Left lung (tissue), 10 donors: Measurements from ENCODE around the gene C17orf113. TPM values are rescaled to one million over a fixed set of nuclear protein-coding genes. Genes with fewer than 3 reads are reported as not detected.

Experiments
- ATAC-seq: fragments of 200-7000 bp; cut with Tn5 transposase; one replicate; pipeline ENCODE4 v1.9.1; 2020; ENCODE audit warnings: moderate library complexity
- DNase-seq, 4 donors: peaks; one replicate each; pipeline ENCODE4 v3.0.0-alpha.2; 2013 to 2020
- H3K27ac ChIP-seq, 2 donors: fragments of 200-600 bp; sonication (generic) in 1 of 2; one replicate each; pipeline versions ENCODE4 v1.5.0 to v1.8.0; 2020 to 2021
- H3K27me3 ChIP-seq, 2 donors: fragments of 200-600 bp; sonication (generic) in 1 of 2; one replicate each; pipeline versions ENCODE4 v1.5.0 to v1.8.0; 2020 to 2021
- H3K36me3 ChIP-seq, 2 donors: fragments of 200-600 bp; sonication (generic) in 1 of 2; one replicate each; pipeline versions ENCODE4 v1.5.0 to v1.8.0; 2020 to 2021
- H3K4me1 ChIP-seq, 2 donors: fragments of 200-600 bp; one replicate each; pipeline ENCODE4 v1.8.0; 2021
- H3K4me3 ChIP-seq, 2 donors: fragments of 200-600 bp; sonication (generic) in 1 of 2; one replicate each; pipeline versions ENCODE4 v1.5.0 to v1.8.0; 2020 to 2021; ENCODE audit warnings: mild to moderate bottlenecking in 1 of 2
- H3K9me3 ChIP-seq, 2 donors: fragments of 200-600 bp; sonication (generic) in 1 of 2; one replicate each; pipeline versions ENCODE4 v1.5.0 to v1.8.0; 2020 to 2021
- CTCF ChIP-seq, 2 donors: fragments of 200-600 bp; sonication (generic) in 1 of 2; IDR thresholded peaks; one replicate each; pipeline versions ENCODE4 v1.5.0 to v1.8.0; 2021; ENCODE audit warnings: antibody characterized with exemption in 2 of 2
- intact Hi-C, 2 donors: fragments of 100-400 bp; cut with DNase I; formaldehyde crosslinking; loops; one replicate each; pipeline versions ENCODE4 v1.11.2 to v1.14.2; 2022
- polyA plus RNA-seq, 6 donors: library from polyadenylated mRNA; unstranded; fragments of 120-200 nt; gene quantifications; one replicate each; pipeline ENCODE4 v1.2.1, GENCODE V29; 2013; ENCODE audit not compliant: insufficient read length in 6 of 6
- total RNA-seq, 2 donors: library from RNA; stranded (reverse); fragmentation: NEBNext Ultra II Directional; extraction: Animal tissue kit (Norgen Biotek cat#: 25700); gene quantifications; one replicate each; pipeline ENCODE4 v1.2.1, GENCODE V29; 2021
- donor health status: DM: no; HTN: yes; CAD: no.
- donor health status: DM: no; HTN: no; CAD: no.

C17orf113 gene
- total and polyA plus RNA-seq, 8 donors: 0.58 to 5.2 (median 4.3) TPM

- DNase-seq (no peak), ATAC-seq (no peak)
- no peak overlapping the region for H3K4me3 ChIP-seq
- no peaks in the 10 kb centered on the region for H3K36me3 ChIP-seq
- peaks cover 0 to 8% of the 10 kb centered on the region in 2 donors for H3K4me1 ChIP-seq
- H3K9me3 ChIP-seq: no peaks in the 10 kb centered on the region
- TF ChIP-seq CTCF (IDR thresholded peaks at IDR 0.05): no peak
- intact Hi-C loops: no loop called here
- H3K27ac ChIP-seq: no peak overlapping the region
- H3K27me3 ChIP-seq: no peaks in the 10 kb centered on the region
Measured at GRCh38 chr17:42062681-42063080, 12.3 kb upstream of the C17orf113 start.

- intact Hi-C loops: no loop called here
- H3K9me3 ChIP-seq: no peaks in the 10 kb centered on the region
- no peak overlapping the region for H3K27ac ChIP-seq
- H3K4me3 ChIP-seq: no peak overlapping the region
- H3K27me3 ChIP-seq: no peaks in the 10 kb centered on the region
- ATAC-seq (no peak), DNase-seq (no peak)
- peaks cover 0 to 4% of the 10 kb centered on the region in 2 donors for H3K4me1 ChIP-seq
- H3K36me3 ChIP-seq: no peaks in the 10 kb centered on the region
- TF ChIP-seq CTCF (IDR thresholded peaks at IDR 0.05): no peak
Measured at GRCh38 chr17:42061646-42062487, 11.5 kb upstream of the C17orf113 start.

DNA sequence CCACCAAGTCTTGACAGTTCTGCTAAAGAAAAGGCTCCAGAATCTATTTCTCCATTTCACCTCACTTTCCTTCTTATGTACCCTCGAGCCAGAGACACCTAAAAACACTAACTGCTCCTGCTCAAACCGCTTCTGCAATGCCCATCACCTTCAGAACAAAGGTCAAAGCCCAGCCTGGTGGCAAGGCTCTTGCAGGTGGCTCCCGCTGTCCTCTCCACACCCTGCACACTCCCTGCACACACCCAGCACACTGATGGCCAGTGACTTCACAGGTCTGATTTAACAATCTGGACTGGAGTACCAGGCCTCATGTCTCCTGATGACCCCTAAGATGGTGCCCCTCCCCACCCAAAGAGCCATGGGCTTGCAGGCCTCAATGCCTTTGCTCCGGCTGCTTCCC is 9.8 kb upstream of the C17orf113 start:
- Histone ChIP-seq H3K27ac (no peak overlapping the region), H3K36me3 (no peaks in the 10 kb centered on the region), H3K9me3 (no peaks in the 10 kb centered on the region), H3K27me3 (no peaks in the 10 kb centered on the region), H3K4me3 (no peak overlapping the region), H3K4me1 (peaks cover 0 to 4% of the 10 kb centered on the region in 2 donors)
- TF ChIP-seq CTCF (IDR thresholded peaks at IDR 0.05): no peak
- DNase-seq (no peak), ATAC-seq (no peak)
- intact Hi-C loops: no loop called here

DNA sequence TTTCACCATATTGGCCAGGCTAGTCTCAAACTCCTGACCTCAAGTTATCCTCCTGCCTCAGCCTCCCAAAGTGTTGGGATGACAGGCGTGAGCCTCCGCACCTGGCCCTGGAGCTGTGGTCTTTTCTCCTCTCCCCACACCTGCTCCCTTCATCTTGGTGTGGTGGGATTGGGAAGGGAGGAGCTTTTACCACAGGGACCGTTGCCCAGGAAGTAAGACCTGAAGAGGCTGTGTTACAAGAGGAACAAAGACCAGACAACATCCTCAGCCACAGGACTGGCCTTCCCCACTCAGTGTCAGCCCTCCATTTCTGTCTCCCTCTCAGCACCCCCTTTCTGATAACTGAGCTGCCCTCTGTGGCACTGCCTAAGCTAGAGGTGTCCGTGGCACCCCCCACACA is 9.4 kb upstream of the C17orf113 start:
- Histone ChIP-seq H3K9me3 (no peaks in the 10 kb centered on the region), H3K4me1 (peaks cover 0 to 4% of the 10 kb centered on the region in 2 donors), H3K4me3 (no peak overlapping the region), H3K36me3 (no peaks in the 10 kb centered on the region), H3K27ac (no peak overlapping the region), H3K27me3 (no peaks in the 10 kb centered on the region)
- no peak for DNase-seq
- intact Hi-C loops: no loop called here
- ATAC-seq: no peak
- TF ChIP-seq CTCF (IDR thresholded peaks at IDR 0.05): no peak

DNA sequence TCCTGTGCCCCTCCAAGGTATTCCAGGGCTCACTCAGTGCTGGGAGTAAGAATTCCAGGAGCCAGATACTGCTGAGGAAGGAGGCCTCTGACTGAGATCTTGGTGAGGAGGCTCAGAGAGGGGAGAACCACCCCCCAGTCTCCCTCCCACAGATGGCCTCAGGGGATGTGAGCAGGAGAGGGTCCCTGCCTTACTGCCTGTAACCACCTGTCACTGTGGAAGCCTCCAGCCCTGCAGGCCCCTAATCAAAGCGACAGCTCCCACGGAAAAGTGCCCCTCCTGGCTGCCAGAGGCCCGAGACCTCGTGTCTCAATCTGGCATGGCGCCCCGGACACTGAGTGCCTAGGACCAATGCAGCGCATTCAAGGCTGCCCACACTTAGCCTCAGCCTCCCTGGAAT is 7.7 kb upstream of the C17orf113 start:
- DNase-seq (no peak), ATAC-seq (no peak)
- H3K27ac ChIP-seq: no peak overlapping the region
- intact Hi-C loops: no loop called here
- H3K9me3 ChIP-seq: no peaks in the 10 kb centered on the region
- no peak for TF ChIP-seq CTCF (IDR thresholded peaks at IDR 0.05)
- H3K4me1 ChIP-seq: no peaks in the 10 kb centered on the region
- no peak overlapping the region for H3K4me3 ChIP-seq
- H3K27me3 ChIP-seq: peaks cover 0 to 13% of the 10 kb centered on the region in 2 donors
- H3K36me3 ChIP-seq: no peaks in the 10 kb centered on the region
